Stomach (tissue), 4 donors: ENCODE data around the gene MILR1.

Source experiments
- EP300 ChIP-seq: sonication (generic); formaldehyde crosslinking; IDR thresholded peaks from one replicate; pipeline ENCODE4 v1.6.1; 2017; ENCODE audit warnings: antibody characterized with exemption
- POLR2A ChIP-seq, 4 donors: fragments of 450-650 bp; IDR thresholded peaks; one replicate each; pipeline ENCODE4 v1.6.1; 2016; ENCODE audit warnings: antibody characterized with exemption in 4 of 4, control low read depth in 2 of 4, mild to moderate bottlenecking in 1 of 4, moderate library complexity in 1 of 4
- POLR2AphosphoS5 ChIP-seq, 3 donors: sonication (generic); formaldehyde crosslinking; IDR thresholded peaks; one replicate each; pipeline ENCODE4 v1.6.1; 2016; ENCODE audit warnings: antibody characterized with exemption in 3 of 3
- TF ChIP-seq, protein P1 (sequence below), 7 experiments: fragments of 450-650 bp in 4 of 7; fragments of 200-600 bp in 3 of 7; sonication (generic) in 3 of 7; IDR thresholded peaks; one replicate each; pipeline ENCODE4 v1.5.1; 2016 to 2019; ENCODE audit warnings: antibody characterized with exemption in 7 of 7, control low read depth in 2 of 7, mild to moderate bottlenecking in 1 of 7

DNA sequence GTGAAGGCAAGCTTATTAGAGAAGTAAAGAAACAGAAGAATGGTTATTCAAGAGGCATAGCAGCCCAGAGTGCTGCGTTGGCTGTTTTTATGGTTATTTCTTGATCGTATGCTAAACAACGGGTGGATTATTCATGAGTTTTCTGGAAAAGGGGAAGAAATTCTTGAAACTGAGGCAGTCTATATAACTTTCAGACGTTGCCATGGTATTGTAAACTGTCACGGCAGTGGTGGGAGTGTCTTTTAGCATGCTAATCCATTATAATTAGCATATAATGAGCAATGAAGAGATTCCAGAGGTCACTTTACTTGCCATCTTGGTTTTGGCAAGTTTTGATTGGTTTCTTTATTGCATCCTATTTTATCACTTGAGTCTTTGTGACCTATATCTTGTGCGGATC is 17.4 kb upstream of the MILR1 start:
- TF ChIP-seq, protein P1, sequence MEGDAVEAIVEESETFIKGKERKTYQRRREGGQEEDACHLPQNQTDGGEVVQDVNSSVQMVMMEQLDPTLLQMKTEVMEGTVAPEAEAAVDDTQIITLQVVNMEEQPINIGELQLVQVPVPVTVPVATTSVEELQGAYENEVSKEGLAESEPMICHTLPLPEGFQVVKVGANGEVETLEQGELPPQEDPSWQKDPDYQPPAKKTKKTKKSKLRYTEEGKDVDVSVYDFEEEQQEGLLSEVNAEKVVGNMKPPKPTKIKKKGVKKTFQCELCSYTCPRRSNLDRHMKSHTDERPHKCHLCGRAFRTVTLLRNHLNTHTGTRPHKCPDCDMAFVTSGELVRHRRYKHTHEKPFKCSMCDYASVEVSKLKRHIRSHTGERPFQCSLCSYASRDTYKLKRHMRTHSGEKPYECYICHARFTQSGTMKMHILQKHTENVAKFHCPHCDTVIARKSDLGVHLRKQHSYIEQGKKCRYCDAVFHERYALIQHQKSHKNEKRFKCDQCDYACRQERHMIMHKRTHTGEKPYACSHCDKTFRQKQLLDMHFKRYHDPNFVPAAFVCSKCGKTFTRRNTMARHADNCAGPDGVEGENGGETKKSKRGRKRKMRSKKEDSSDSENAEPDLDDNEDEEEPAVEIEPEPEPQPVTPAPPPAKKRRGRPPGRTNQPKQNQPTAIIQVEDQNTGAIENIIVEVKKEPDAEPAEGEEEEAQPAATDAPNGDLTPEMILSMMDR (IDR thresholded peaks at IDR 0.05): no peak
- TF ChIP-seq POLR2A (IDR thresholded peaks at IDR 0.05) (no peak), POLR2AphosphoS5 (IDR thresholded peaks at IDR 0.05) (no peak), EP300 (no peak)
